Natural killer cell treated with Interleukin-12 subunit alpha and Interleukin-12 subunit beta and Interleukin-15 and Interleukin-18, amount 100 ng/mL, for 72 hours (primary cell): ENCODE measurements around the gene DVL1. TPM values are rescaled to one million over a fixed set of nuclear protein-coding genes. Genes with fewer than 3 reads are reported as not detected.
A peak's percentile ranks its signal among the peaks of the same experiment; 100 is the strongest.

ENCODE experiments used
- ATAC-seq, 2 donors: fragments of 150-1000 bp; cut with Tn5 transposase in 1 of 2; sonication (Bioruptor Pico), chemical (Tn5 transposase) in 1 of 2; 2 replicates each; pipeline ENCODE4 v1.10.0; 2021
- DNase-seq: peaks from one replicate; pipeline ENCODE4 v3.0.0; 2022; ENCODE audit warnings: low spot score
- H3K27ac Mint-ChIP-seq, 2 donors: 1 replicate in 1 of 2; 2 replicates in 1 of 2; pipeline ENCODE4 v1.8.0; 2022; ENCODE audit warnings: mixed read lengths in 2 of 2, mild to moderate bottlenecking in 1 of 2, moderate library complexity in 1 of 2
- H3K27me3 Mint-ChIP-seq, 2 donors: 1 replicate in 1 of 2; 2 replicates in 1 of 2; pipeline ENCODE4 v1.8.0; 2022; ENCODE audit warnings: mixed read lengths in 2 of 2
- H3K36me3 Mint-ChIP-seq: one replicate; pipeline ENCODE4 v1.8.0; 2022; ENCODE audit warnings: mixed read lengths
- H3K4me1 Mint-ChIP-seq, 2 donors: 1 replicate in 1 of 2; 2 replicates in 1 of 2; pipeline ENCODE4 v1.8.0; 2022; ENCODE audit warnings: low read depth in 2 of 2, mixed read lengths in 2 of 2, mild to moderate bottlenecking in 1 of 2
- H3K4me3 Mint-ChIP-seq: one replicate; pipeline ENCODE4 v1.8.0; 2022; ENCODE audit warnings: mixed read lengths
- H3K9me3 Mint-ChIP-seq: 2 replicates; pipeline ENCODE4 v1.8.0; 2022; ENCODE audit warnings: mixed read lengths
- total RNA-seq, 2 donors: library from RNA; stranded (reverse); gene quantifications; one replicate each; pipeline ENCODE4 v1.2.3, GENCODE V29; 2022

DVL1 gene
- total RNA-seq, 2 donors from 2014 or later: 29.4 to 66.5 TPM

DNA sequence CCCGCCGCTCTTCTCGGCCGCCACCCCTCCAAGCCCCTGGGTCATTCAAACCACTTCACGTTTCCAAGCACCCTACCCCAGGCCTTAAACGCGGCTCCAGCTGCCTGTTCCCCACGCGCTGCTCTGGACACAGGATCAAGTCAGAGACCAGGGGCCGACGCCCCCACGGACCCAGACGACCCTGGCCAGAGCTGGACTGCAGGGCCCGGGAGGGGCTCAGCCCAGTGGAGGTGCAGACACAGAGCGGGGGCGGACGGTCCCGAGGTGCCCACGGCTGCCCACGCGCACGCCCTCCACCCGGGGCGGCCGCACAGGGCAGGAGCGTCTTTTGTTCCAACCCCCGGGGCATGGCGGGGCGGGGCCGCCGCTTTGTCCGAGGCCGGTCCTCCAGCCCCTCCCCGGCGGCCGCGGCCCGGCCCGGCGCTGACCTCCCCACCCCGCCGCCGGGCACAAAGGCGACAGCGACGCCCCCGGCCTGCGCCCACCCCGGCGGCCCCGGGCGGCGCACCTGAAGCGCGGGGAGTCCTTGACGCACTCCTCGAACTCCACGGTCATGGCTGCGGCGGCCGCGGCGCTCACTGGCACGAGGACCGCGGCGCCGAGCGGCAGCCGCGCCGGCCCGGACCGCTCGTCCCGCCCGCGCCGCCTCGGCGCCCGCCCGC lies 41.8 kb downstream of the DVL1 start:
- Mint-ChIP-seq H3K36me3 (no peaks in the 10 kb centered on the region), H3K4me3 (peak overlapping the region; percentile 91), H3K4me1 (peaks cover 12 to 14% of the 10 kb centered on the region in 2 donors), H3K27me3 (no peaks in the 10 kb centered on the region), H3K27ac (peak overlapping the region in 1 of 2 donors; percentile 62), H3K9me3 (no peaks in the 10 kb centered on the region)
- peak; percentile 1 to 4 for ATAC-seq
- DNase-seq: no peak

DNA sequence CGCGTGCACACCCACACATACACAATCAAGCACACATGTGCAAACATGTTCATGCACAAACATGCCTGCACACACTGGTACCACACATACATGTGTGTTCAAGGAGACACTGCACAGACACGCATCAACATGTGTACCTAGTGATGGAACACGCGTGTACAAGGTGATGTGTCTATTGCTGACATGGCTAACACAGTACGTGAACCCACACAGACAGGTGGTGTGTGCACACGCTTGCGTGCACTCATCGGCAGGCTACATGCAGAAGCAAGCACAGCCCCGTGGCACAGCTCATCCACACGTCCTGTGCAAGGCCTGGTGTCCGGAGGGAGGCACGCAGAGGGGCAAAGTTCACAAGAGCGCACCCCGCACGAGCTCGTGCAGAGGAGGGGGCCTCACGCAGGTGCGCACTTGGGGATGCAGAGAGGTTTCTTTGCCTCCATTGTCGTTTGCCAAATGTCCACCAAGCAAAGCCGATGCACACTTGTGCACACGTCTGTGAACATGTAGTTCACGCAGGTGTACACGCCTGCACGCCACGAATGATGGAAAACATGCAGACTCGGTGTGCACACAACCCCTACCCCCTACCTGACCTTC lies 42.5 kb downstream of the DVL1 start:
- Mint-ChIP-seq H3K27me3 (no peaks in the 10 kb centered on the region), H3K27ac (peak overlapping the region; percentile 62 to 70), H3K4me1 (peaks cover 12 to 14% of the 10 kb centered on the region in 2 donors), H3K36me3 (no peaks in the 10 kb centered on the region), H3K4me3 (peak overlapping the region; percentile 91), H3K9me3 (no peaks in the 10 kb centered on the region)
- DNase-seq: no peak
- ATAC-seq: no peak

DNA sequence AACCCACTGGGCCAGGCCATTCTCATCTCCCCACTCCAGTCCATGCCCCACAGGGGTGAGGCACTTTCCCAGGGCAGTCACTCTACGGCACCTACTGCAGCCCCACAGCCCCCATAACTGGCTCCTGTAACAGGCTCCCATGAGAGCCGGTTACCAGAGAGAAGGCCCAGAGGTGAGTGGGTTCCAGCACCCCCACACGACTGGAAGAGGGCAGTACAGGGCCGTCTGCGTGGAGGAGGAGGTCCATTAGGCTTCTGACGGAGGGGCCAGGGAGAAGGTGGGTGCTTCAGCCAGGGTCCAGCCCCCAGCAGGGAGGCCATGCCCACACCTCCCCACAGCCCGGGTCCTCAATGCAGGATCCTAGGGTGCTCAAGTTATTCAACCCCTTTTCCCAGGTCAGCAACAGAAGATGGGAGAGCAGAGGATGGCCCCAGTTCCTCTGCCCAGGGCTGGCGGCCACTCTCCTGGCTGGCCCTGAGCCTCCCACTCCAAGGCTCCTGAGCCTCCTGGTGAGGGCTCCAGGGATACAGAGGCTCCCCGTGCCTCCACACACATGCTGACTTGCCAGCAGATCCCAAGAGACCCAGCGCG lies 43.1 kb downstream of the DVL1 start:
- H3K36me3 Mint-ChIP-seq: no peaks in the 10 kb centered on the region
- H3K27ac Mint-ChIP-seq: peak overlapping the region; percentile 62 to 70
- DNase-seq (no peak), ATAC-seq (no peak)
- no peaks in the 10 kb centered on the region for H3K9me3 Mint-ChIP-seq
- peaks cover 12 to 14% of the 10 kb centered on the region in 2 donors for H3K4me1 Mint-ChIP-seq
- peak overlapping the region; percentile 91 for H3K4me3 Mint-ChIP-seq
- H3K27me3 Mint-ChIP-seq: no peaks in the 10 kb centered on the region

DNA sequence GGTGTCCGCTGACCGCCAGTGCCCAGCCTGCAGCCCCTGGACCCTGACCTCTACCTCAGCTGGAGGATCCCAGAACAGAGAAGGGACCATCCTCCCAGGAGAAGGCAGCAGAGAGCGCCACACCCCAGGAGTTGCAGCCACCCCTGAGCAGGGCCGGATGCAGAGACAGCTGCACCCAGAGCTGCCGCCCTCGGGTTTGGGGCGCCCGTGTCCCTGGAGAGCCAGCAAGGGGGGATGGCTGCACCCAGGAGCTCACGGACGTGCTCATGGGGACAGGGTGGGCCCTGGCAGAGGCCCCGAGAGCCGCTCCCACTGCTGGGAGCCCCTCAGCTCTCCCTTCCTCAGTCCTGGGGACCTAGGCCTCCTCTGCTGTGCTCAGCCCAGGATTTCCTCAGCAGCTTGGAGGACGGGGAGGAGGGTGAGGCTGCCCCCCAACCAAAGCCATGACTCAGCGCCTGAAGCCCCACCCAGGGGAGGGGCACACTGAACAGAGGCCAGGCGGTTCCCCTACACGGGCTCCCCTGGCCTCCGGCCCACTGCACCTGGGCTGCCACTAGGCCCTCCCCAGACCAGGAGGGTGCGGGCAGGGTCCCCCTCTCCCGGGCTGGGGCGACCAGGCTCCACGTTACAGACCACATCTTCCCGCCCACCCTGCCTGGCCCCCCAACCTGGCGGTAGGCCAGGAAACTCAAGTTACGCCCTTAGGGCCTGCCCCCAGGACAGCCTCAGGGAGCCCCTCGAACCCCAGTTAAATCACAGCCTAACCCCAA lies 43.7 kb downstream of the DVL1 start:
- Mint-ChIP-seq H3K4me3 (peak overlapping the region; percentile 91), H3K4me1 (peaks cover 12 to 14% of the 10 kb centered on the region in 2 donors), H3K27me3 (no peaks in the 10 kb centered on the region), H3K36me3 (no peaks in the 10 kb centered on the region), H3K27ac (peak overlapping the region; percentile 62 to 70), H3K9me3 (no peaks in the 10 kb centered on the region)
- ATAC-seq (no peak), DNase-seq (no peak)

DNA sequence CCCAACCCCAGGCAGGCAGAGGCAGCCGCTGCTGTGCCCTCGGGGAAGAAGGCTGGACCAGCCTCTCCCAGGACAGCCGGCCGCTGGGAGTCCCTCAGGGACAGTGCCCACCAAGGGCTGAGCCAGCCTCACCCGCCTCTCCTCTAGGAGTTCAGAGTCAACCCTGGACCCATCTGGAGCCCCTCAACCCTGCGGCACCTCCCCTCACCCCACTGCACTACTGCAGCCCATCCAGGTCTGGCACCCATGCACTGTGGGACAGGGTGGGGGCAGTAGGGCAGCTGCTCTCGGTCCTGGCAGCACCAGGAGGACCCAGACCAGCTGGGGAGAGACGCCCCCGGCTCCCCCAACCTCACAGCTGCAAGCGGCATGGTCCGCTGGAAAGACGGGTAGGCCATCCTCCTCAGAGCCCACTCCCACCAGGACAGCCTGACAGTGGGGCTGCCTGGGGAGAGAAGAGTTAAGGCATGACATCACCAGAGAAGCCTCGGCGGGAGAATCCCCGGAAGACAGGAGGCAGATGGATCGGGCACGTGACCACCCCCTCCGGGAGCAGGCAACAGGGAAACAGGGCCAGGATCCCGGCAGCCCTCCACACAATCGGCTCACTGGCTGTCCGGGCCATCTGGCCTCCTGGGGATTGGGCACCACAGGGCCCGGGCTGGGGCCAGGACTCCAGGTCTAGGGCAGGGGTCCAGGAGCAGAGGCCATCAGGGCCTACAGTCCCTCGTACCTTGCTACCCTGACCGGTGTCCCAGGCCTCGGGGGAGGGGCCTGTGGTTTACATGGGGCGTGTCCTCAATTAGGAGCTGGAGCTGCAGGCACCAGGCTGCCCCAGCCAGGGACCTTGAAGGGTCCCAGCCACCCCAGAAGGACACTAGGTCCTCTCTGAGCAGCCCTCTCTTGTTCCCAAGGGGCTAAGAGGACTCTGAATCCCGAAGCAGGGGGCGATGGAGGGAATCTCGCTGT lies 44.6 kb downstream of the DVL1 start:
- H3K27me3 Mint-ChIP-seq: no peaks in the 10 kb centered on the region
- no peaks in the 10 kb centered on the region for H3K9me3 Mint-ChIP-seq
- peak overlapping the region; percentile 27 for H3K4me3 Mint-ChIP-seq
- peaks cover 12 to 14% of the 10 kb centered on the region in 2 donors for H3K4me1 Mint-ChIP-seq
- DNase-seq (no peak), ATAC-seq (no peak)
- no peak overlapping the region for H3K27ac Mint-ChIP-seq
- H3K36me3 Mint-ChIP-seq: no peaks in the 10 kb centered on the region

DNA sequence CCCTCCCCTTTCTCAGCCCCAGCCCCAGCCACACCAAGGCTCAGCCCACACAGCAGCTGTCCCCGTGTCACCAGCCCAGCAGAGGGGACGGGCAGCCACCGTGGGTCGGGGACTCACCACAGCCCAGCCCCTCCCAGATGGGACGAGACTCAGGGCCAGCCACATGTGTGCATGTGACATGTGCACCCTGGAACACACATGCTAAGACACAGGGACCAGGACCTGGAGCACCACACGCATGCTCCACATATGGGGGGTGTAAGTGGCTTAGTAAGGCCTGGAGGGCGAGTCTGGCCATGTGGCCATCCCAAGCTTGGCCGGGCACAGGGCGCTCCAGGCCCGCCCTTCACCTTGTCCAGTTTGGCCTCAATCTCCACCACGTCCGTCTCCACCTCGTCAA lies 45.5 kb downstream of the DVL1 start:
- Mint-ChIP-seq H3K27ac (no peak overlapping the region), H3K4me1 (peaks cover 12 to 14% of the 10 kb centered on the region in 2 donors), H3K9me3 (no peaks in the 10 kb centered on the region), H3K27me3 (no peaks in the 10 kb centered on the region), H3K4me3 (no peak overlapping the region), H3K36me3 (no peaks in the 10 kb centered on the region)
- DNase-seq (no peak), ATAC-seq (no peak)

DNA sequence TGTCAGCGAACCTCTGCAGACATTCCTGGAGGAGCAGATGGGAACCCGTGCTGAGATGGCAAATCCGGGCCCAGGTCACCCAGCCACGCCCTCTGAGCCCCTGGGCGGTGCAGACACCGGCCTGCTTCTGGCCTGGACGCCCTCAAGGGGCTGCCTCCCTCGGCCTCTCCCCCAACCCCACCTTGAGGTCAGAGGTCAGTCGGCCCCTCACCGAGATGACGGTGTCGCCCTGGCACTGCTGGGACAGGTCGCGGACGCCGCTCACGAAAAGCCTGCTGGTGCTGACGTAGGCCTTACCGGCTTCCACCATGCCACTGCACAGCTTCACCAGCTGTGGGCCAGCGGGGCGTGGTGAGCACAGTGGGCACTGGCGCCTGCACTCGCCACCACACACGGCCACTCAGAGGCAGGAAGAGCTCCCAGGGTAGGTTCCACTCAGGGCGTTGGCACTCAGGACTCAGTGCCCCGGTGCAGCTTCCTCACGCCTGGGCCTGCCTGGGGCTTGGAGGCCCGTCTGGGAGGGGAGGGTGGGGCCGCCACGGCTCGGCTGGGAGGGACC lies 46.2 kb downstream of the DVL1 start:
- ATAC-seq: no peak
- H3K4me1 Mint-ChIP-seq: peaks cover 12 to 14% of the 10 kb centered on the region in 2 donors
- DNase-seq: no peak
- no peaks in the 10 kb centered on the region for H3K27me3 Mint-ChIP-seq
- H3K4me3 Mint-ChIP-seq: no peak overlapping the region
- no peaks in the 10 kb centered on the region for H3K9me3 Mint-ChIP-seq
- no peak overlapping the region for H3K27ac Mint-ChIP-seq
- H3K36me3 Mint-ChIP-seq: no peaks in the 10 kb centered on the region

DNA sequence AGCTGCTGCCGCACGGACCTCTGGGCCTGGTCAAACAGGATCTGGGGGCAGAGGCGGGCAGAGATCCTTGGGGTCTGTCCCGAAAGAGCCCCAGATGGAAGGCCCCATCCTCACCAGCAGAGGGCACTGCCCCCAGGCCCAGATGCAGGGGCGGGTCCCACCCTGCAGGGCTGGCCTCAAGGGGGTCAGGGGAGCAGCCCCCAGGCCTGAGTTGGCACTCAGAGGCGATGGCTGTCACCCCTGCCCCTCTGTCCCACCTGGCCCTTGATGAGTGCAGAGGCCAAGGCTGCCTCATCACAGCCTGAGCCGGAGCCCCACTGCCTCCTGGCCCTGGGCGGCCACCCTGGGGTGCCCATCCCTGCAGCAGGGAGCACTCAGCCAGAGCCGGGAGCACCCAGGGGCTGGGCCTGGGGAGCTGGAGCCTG lies 47.2 kb downstream of the DVL1 start:
- no peak overlapping the region for H3K4me3 Mint-ChIP-seq
- DNase-seq: no peak
- no peaks in the 10 kb centered on the region for H3K36me3 Mint-ChIP-seq
- peaks cover 11 to 12% of the 10 kb centered on the region in 2 donors for H3K4me1 Mint-ChIP-seq
- ATAC-seq: no peak
- H3K27ac Mint-ChIP-seq: no peak overlapping the region
- no peaks in the 10 kb centered on the region for H3K9me3 Mint-ChIP-seq
- no peaks in the 10 kb centered on the region for H3K27me3 Mint-ChIP-seq

DNA sequence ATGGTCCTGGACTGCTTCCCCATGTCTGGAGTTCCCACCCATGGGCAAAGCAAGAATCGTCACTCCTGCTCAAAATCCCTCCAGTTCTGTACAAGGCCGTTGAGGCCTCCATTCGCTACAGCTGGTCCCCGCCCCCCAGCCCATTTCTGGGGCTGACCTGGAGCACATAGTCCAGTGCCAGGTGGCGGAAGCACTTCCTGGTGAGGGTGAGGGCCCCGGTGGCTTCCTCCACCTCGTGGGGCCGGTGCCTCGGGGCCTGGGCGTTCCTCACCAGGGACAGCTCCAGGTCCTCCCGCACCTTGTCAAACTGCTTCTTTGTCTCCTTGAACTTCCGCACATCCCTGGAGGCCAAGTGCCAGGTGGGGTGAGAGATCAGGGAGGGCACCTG lies 48.9 kb downstream of the DVL1 start:
- Mint-ChIP-seq H3K9me3 (no peaks in the 10 kb centered on the region), H3K27ac (no peak overlapping the region), H3K27me3 (no peaks in the 10 kb centered on the region), H3K4me3 (no peak overlapping the region), H3K4me1 (no peaks in the 10 kb centered on the region), H3K36me3 (no peaks in the 10 kb centered on the region)
- ATAC-seq (no peak), DNase-seq (no peak)

DNA sequence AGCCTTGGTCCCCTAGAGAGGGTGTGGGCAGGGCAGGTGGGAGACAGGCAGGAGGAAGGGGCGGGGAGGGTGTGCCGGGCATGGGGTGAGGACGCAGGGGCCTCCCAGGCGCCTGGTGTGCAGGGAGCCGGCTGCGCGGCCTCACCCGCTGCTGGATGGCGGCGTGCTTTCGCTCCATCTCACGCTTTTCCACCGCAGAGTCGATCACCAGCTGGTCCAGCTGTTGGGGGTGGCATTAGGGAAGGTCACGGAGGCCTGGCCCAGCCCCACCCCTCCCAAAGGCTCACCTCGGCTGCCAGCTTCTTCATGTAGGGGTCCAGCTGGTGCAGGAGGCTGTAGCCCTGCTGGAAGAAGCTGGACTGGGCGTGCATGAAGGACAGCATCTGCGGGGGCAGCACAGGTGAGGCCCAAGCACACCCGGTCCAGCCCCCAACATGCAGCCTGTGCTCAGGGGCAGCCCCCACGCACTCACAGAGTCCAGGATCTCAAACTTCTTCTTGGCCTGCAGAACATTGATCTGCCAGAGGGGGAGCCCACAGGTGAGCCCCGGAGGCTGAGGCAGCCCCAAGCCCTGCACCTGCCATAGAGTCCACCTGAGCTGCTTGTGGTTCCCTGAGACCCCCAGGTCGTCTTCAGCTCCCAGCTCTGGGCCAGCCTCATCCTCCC lies 49.4 kb downstream of the DVL1 start:
- Mint-ChIP-seq H3K36me3 (no peaks in the 10 kb centered on the region), H3K27me3 (no peaks in the 10 kb centered on the region), H3K27ac (no peak overlapping the region), H3K9me3 (no peaks in the 10 kb centered on the region), H3K4me3 (no peak overlapping the region), H3K4me1 (no peaks in the 10 kb centered on the region)
- DNase-seq: no peak
- peak in 1 of 2 donors; percentile 20 for ATAC-seq

DNA sequence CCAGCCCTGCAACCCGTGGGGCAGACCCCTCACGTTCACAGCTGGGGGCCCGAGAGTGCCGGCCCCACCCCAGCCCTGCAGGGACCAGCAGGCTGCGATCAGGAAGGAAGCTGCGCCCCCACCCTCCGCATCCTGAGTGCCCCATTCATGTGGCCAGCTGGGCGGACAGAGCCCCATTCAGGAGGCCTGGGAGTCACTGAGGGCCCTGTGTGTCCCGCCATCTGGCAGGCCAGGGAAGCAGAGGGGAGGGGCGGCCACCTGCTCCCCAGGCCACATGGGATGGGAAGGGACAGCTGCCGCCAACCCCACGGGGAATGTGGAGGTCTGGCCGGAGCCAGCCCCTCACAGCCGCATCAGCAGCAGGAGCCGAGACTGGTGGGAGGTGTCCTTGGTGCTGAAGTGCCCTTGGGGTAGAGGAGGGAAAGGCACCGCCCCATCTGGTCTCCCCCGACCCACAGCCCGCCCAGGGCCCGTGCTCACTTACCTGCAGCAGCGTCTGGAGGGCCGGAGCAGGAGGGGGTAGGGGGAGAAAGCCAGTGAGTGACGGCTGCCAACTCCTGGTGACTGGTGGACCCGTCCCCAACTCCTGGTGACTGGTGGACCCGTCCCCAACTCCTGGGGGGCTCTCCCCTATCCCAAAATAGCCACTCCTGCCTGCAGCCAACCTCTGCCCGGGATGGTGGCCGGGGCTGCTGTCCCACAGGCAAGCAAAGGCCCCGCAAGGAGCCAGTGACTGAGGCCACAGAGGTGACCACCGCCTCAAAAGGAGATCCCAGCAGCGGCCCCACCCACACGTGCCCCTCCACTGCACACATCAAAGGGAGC lies 50.1 kb downstream of the DVL1 start:
- ATAC-seq: no peak

More for the DNA sequence above, 50.1 kb downstream of the DVL1 start:
- no peak for DNase-seq
- no peaks in the 10 kb centered on the region for H3K36me3 Mint-ChIP-seq
- H3K27ac Mint-ChIP-seq: no peak overlapping the region
- no peaks in the 10 kb centered on the region for H3K27me3 Mint-ChIP-seq
- no peaks in the 10 kb centered on the region for H3K4me1 Mint-ChIP-seq
- H3K9me3 Mint-ChIP-seq: no peaks in the 10 kb centered on the region
- H3K4me3 Mint-ChIP-seq: no peak overlapping the region
